Smooth muscle cell of the brain vasculature (primary cell): ENCODE results near the gene KLHDC10.
"Not testable (repeated sequence)": the region's sequence is repeated elsewhere in the genome, so short reads cannot be mapped to it uniquely, and the experiment has no call there.

Experiments
- DNase-seq: peaks from one replicate; pipeline ENCODE4 v3.0.0-alpha.2; 2012; ENCODE audit warnings: low read depth, low spot score

The KLHDC10 gene

GRCh38 chr7:130069978-130070860 lies at the start of gene KLHDC10:
KLHDC10 (plus strand) TSS chr7:130070534; CDS start chr7:130070644, 110 bp downstream.
- peak; percentile 96 for DNase-seq

GRCh38 chr7:130021105-130021834 lies 49.1 kb upstream of the KLHDC10 start:
- DNase-seq, result no peak

GRCh38 chr7:130022115-130022514 lies 48.2 kb upstream of the KLHDC10 start:
- no peak for DNase-seq

- no peak for DNase-seq
Observed at GRCh38 chr7:130022623-130023175, 47.6 kb upstream of the KLHDC10 start.

- DNase-seq, result no peak
Observed at GRCh38 chr7:130024390-130024789, 45.9 kb upstream of the KLHDC10 start.

GRCh38 chr7:130032698-130033097 lies 37.6 kb upstream of the KLHDC10 start:
- no peak for DNase-seq

- DNase-seq, result no peak
Observed at GRCh38 chr7:130037703-130038102, 32.6 kb upstream of the KLHDC10 start.

- DNase-seq, result no peak
Observed at GRCh38 chr7:130040576-130040975, 29.8 kb upstream of the KLHDC10 start.

- no peak for DNase-seq
Observed at GRCh38 chr7:130047831-130048230, 22.5 kb upstream of the KLHDC10 start.

GRCh38 chr7:130048906-130049305 lies 21.4 kb upstream of the KLHDC10 start:
- no peak for DNase-seq

- not testable (repeated sequence) for DNase-seq
Observed at GRCh38 chr7:130052250-130052649, 18.1 kb upstream of the KLHDC10 start.

GRCh38 chr7:130055198-130055597 lies 15.1 kb upstream of the KLHDC10 start:
- not testable (repeated sequence) for DNase-seq

- no peak for DNase-seq
Observed at GRCh38 chr7:130062246-130062645, 8.1 kb upstream of the KLHDC10 start.

GRCh38 chr7:130063036-130063435 lies 7.3 kb upstream of the KLHDC10 start:
- no peak for DNase-seq

- not testable (repeated sequence) for DNase-seq
Observed at GRCh38 chr7:130064580-130064926, 5.8 kb upstream of the KLHDC10 start.

- no peak for DNase-seq
Observed at GRCh38 chr7:130065500-130066152, 4.7 kb upstream of the KLHDC10 start.

GRCh38 chr7:130069179-130069977 lies 956 bp upstream of the KLHDC10 start:
- no peak for DNase-seq

- no peak for DNase-seq
Observed at GRCh38 chr7:130070861-130071622, 708 bp downstream of the KLHDC10 start.

- peak; percentile 72 for DNase-seq
Observed at GRCh38 chr7:130071701-130072622, 1.6 kb downstream of the KLHDC10 start.
